Measurements from ENCODE around the gene LPCAT4.
"Not testable (repeated sequence)": the region's sequence is repeated elsewhere in the genome, so short reads cannot be mapped to it uniquely, and the experiment has no call there.

The LPCAT4 gene, protein sequence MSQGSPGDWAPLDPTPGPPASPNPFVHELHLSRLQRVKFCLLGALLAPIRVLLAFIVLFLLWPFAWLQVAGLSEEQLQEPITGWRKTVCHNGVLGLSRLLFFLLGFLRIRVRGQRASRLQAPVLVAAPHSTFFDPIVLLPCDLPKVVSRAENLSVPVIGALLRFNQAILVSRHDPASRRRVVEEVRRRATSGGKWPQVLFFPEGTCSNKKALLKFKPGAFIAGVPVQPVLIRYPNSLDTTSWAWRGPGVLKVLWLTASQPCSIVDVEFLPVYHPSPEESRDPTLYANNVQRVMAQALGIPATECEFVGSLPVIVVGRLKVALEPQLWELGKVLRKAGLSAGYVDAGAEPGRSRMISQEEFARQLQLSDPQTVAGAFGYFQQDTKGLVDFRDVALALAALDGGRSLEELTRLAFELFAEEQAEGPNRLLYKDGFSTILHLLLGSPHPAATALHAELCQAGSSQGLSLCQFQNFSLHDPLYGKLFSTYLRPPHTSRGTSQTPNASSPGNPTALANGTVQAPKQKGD

DNA sequence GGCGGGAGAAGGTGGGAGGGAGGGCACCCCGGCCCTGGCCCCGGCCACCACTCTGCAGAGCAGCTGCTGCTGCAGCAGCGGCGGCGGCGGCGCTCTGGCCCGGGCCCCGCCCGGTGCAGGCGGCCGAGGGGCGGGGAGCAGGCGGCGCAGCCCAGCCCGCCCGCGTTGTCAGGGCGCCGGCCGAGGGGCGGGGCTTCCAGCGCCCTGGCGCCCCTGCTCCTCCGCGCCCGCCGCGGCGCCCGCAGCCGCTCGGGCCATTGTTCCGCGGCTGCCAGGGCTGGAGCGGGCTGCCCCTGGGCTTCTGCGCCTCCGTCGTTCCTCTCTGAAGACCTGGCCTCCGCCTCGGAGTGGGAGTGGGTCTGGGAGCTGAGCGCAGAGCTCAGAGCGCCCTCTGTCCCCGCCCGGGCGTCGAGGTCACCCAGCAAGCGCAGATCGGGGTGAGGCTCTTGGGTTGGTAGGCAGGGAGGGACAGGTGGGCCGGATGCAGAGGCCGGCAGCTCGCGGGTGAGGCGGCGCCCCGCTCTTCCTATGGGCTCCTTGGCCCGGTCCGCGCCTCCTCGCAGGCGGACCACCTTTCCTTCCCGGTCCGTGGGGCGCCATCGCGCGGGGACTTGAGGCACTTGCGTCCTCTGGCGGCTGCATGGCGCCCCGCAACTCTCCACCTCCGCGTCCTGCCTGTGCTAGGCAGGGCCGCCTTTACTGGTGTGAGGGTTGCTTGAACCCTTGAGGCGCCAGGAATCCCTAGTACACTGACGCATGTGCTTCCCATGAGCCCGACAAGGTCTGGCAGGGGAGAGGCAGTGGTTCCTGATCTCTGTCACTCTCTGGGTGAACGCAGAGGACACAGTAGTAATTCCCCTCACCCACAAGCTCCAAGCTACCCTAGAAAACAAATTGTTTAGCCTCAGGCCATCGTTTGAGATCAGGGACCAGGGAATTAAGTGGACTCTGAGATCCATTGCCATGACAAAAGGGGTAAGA lies at the start of gene LPCAT4:
LPCAT4 (minus strand) TSS at position 96 of the 981 bp plus-strand sequence. CDS start 96 bp downstream, outside the sequence.
- peak; percentile 89 for DNase-seq (ENCODE audit: low spot score)

GRCh38 chr15:34409511-34409910 lies 42.5 kb upstream of the LPCAT4 start:
- not testable (repeated sequence) for DNase-seq (ENCODE audit: low spot score)

DNA sequence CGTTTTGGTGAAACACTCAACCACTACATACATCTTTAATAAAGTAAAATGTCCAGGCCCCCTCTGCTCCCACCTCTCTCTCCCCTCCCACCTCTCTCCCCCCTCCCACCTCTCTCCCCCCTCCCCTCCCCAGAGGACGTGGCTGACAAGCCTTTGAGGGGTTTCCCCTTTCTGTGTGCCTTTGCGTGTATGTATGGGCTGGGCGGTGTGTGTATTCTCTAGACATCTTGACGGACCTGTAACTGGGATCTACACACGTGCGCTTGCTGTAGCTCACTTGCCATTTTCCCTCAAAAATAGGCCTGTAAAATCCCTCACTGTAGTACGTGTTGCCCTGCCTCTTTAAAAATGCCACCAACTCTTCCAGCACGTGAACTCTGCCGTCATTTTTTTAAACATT lies 42.0 kb upstream of the LPCAT4 start:
- DNase-seq (ENCODE audit: low spot score), result not testable (repeated sequence)

- not testable (repeated sequence) for DNase-seq (ENCODE audit: low spot score)
These were observed 36.9 kb upstream of the LPCAT4 start for GRCh38 chr15:34403899-34404298.

GRCh38 chr15:34403160-34403598 lies 36.2 kb upstream of the LPCAT4 start:
- DNase-seq (ENCODE audit: low spot score), result not testable (repeated sequence)

- not testable (repeated sequence) for DNase-seq (ENCODE audit: low spot score)
These were observed 30.8 kb upstream of the LPCAT4 start for GRCh38 chr15:34397637-34398259.

- DNase-seq (ENCODE audit: low spot score), result not testable (repeated sequence)
These were observed 26.0 kb upstream of the LPCAT4 start for GRCh38 chr15:34392981-34393380.

- not testable (repeated sequence) for DNase-seq (ENCODE audit: low spot score)
These were observed 22.6 kb upstream of the LPCAT4 start for GRCh38 chr15:34389594-34390086.

DNA sequence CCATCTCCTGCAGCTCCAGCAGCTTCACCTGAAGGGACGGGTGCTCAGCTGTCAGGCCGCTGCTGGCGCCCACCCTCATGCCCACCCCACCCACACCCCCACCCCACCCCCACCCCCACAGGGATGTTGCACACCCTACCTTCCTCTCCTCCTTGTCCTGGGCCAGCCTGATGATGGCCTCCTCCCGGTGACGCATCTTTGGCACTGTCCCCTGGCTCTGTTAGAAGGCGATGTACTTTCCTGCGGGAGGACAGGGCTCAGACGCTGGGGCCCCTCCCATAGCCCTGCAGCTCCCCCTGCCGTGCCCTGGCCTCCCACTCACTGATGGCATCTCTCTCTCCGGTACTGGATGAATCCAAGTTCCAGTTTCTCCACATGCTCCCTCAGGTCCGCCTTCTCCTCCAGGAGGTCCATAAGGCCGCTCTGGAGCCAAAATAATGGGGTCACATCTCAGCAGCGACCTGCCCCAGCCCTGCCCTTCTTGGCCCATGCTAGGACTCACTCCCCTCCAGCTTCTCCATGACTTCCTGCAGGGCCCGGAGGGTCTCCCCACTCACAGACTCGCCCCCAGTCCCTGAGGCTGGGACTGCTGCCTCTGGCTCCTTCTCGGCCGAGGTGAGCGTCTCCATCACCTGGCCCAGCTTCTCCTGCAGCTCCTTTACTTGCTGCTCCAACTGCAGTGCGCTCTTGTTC lies 15.0 kb upstream of the LPCAT4 start:
- DNase-seq (ENCODE audit: low spot score), result not testable (repeated sequence)

- not testable (repeated sequence) for DNase-seq (ENCODE audit: low spot score)
These were observed 13.5 kb upstream of the LPCAT4 start for GRCh38 chr15:34380491-34380890.

DNA sequence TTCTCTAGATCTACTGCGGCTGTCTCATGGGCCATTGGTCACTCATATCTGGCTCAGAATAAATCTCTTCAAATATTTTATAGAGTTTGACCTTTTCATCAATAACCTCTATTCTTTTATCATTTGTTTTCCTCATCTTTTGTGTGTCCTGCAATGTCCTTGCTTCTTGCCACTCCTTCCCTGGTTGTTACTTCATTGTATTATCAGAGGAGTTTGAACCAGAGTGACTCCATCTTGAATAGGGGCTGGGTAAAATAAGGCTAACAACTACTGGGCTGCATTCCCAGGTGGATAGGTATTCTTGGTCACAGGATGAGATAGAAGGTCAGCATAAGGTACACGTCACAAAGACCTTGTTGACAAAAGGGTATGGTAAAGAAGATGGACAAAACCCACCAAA lies 9.9 kb upstream of the LPCAT4 start:
- no peak for DNase-seq (ENCODE audit: low spot score)

GRCh38 chr15:34375541-34375940 lies 8.5 kb upstream of the LPCAT4 start:
- not testable (repeated sequence) for DNase-seq (ENCODE audit: low spot score)

DNA sequence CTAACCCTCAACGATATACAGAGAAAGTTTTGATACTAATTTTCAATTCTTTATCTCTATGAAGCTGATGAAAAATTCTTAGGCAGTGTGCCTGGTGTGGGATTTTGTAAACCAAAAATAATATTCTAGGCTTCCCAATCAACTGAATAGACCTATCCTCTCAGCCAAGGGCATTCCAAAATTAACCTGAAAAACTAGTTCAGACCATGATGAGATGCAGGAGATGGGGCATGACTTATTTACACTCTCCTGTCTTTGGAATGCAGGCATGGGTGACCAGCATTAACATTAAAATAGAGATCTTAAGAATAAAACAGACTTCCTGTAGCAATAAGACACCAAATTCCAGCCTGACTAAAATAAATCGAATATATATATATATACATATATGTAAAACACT lies 7.8 kb upstream of the LPCAT4 start:
- no peak for DNase-seq (ENCODE audit: low spot score)

DNA sequence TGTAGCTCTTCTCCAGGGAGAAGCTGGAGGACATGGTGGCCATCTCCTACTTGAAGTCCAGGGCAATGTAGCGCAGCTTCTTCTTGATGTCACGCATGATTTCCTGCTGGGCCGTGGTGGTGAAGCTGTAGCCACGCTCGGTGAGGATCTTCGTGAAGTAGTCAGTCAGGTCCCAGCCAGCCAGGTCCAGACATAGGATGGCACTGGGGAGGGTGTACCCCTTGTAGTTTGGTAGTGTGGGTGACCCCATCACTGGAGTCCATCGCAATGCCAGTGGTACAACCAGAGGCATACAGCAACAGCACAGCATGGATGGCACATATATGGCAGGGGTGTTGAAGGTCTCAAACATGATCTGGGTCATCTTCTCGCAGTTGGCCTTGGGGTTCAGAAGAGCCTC lies 7.0 kb upstream of the LPCAT4 start:
- DNase-seq (ENCODE audit: low spot score), result no peak

DNA sequence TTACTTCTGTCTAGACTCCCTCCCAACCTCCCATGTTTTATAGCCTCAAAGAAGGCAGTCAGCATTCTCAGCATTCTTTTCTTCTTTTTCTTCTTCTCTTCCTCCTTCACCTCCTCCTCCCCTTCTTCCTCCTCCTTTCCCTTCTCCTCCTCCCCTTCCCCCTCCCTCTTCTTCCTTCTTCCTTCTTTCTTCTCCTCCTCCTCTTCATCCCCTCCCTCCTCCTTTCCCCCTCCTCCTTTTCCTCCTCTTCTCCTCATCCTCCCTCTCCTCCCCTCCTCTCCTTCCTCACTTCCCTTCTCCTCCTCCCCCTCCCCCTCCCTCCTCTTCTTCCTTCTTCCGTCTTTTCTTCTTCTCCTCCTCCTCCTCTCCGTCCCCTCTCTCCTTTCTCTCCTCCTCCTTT lies 3.6 kb upstream of the LPCAT4 start:
- DNase-seq (ENCODE audit: low spot score), result no peak

DNA sequence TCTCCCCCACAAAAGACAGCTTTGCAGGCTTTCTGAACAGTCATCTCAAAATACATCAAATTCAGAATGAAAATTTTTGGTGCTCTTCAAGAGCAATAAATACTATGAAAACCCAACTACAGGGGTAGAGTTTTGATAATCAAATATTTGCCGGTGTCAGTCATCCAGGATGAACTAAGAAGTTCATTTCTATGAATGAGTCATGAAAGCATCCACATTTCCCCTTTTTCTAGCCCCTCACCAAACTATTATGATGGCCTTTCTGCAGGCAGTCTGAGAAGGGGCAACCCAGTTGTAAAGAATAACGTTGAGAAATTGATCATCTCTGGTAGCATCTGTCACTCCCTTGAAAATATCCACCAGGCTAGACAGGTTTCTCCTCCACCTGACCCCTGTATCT lies 3.1 kb upstream of the LPCAT4 start:
- no peak for DNase-seq (ENCODE audit: low spot score)

- peak; percentile 69 for DNase-seq (ENCODE audit: low spot score)
These were observed 528 bp downstream of the LPCAT4 start for GRCh38 chr15:34366271-34367065.

DNA sequence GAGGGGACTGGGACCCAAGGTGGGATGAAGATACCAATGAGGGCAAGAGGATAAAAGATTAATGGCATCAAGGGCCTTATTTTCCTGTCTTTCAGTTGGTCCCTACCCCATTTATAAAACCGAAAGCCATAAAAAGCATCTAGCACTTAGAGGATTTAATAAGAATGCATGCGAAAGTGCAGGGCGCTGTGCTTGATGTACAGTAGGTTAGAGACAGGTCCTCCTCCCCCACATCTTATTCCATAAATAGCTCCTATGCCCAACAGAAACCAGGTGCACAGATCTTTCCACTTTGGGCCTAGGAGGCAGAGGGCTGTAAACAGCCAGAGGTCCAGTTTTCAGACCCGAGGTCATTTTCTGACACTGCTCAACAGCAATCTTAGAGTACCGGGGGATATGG lies 1.2 kb downstream of the LPCAT4 start:
- DNase-seq (ENCODE audit: low spot score), result no peak

DNA sequence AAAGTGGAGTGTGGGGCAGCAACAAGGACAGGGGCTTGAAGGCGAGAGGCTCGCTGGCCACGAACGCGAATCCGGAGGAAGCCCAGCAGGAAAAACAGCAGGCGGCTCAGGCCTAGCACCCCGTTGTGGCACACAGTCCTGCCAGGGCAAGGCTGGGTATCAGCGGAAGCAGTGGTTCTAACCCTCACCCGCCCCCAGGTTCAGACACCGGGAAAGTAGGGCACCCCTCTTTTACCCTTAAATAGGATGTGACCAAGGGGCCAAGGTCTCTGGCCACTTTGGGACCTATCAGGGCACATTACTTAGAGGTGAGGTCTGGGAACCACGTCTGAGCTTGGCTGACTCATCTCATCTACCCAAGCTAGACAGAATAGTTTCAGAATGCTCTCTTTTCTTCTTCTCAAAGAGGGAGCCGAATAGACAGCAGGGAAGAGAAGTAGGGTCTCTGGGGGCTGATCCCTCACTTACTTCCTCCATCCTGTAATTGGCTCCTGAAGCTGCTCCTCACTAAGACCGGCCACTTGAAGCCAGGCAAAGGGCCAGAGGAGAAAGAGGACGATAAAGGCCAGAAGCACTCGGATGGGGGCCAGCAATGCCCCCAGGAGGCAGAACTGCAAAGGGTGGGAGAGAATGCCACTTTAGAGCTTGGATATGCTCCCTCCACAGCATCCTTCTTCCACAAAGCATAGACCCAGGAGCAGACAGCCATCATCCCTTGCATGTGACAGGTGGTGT lies 1.7 kb downstream of the LPCAT4 start:
- DNase-seq (ENCODE audit: low spot score), result no peak

DNA sequence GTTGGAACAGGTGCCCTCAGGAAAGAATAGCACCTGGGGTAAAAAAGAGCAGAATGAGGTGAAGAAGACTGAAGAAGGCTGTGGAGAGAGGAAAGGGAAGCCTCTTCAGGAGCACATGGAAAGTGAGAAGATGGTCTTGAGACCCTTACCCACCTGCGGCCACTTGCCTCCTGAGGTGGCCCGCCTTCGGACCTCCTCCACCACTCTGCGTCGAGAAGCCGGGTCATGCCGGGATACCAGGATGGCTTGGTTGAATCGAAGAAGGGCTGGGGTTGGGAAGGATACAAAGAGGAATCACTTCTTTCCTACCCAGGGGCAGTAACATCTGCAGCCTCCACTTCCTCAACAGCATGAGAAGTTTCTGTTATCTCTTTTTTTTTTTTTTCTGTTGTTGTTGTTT lies 3.0 kb downstream of the LPCAT4 start:
- no peak for DNase-seq (ENCODE audit: low spot score)
